Endothelial cell of umbilical vein (primary cell): Measurements from ENCODE around the gene ADSL. TPM values are rescaled to one million over a fixed set of nuclear protein-coding genes. Genes with fewer than 3 reads are reported as not detected.

Experiments used
- BruUV-seq: library from RNA; stranded (reverse); fragments of 400-500 nt; replicated peaks from 2 replicates; lab custom pipeline; 2021; lab: Mats Ljungman, UMichigan
- CTCF ChIA-PET: fragments of 300-600, 350-600 bp; sonication (Branson Sonifier 250); formaldehyde crosslinking; loops from one replicate; lab custom pipeline; 2021; ENCODE audit warnings: antibody characterized with exemption, inconsistent platforms; lab: Charles Lee
- POLR2A ChIA-PET: fragments of 300-600, 350-600 bp; sonication (Branson Sonifier 250); formaldehyde crosslinking; loops from one replicate; lab custom pipeline; 2021; ENCODE audit warnings: antibody characterized with exemption, inconsistent platforms; lab: Charles Lee
- DNase-seq: peaks from one replicate; pipeline ENCODE4 v3.0.0-alpha.2; 2011; ENCODE audit warnings: low read depth, low spot score
- FAIRE-seq: peaks from 2 replicates; lab custom pipeline; 2011; peaks lifted over from hg19 to GRCh38; lab: Jason Lieb, UNC
- H2AFZ ChIP-seq: 2 replicates; pipeline ENCODE4 v1.6.0; 2012; ENCODE audit warnings: low read depth, low read length, control low read depth, inconsistent platforms
- H3K27ac ChIP-seq: 2 replicates; pipeline ENCODE4 v1.5.1; 2011; ENCODE audit warnings: low read depth, mild to moderate bottlenecking, control low read depth, low read length, moderate library complexity; ENCODE audit not compliant: insufficient read depth
- H3K27me3 ChIP-seq, 2 experiments: 2 replicates each; pipeline versions ENCODE4 v1.6.0 to v1.6.1; 2011; ENCODE audit warnings: low read length in 2 of 2, mixed read lengths in 1 of 2; ENCODE audit not compliant: control insufficient read depth in 2 of 2, insufficient read depth in 2 of 2
- H3K36me3 ChIP-seq, 2 experiments: 2 replicates in 1 of 2; 3 replicates in 1 of 2; pipeline ENCODE4 v1.5.1; 2011; ENCODE audit warnings: low read length in 2 of 2, mild to moderate bottlenecking in 1 of 2, moderate library complexity in 1 of 2; ENCODE audit not compliant: control insufficient read depth in 2 of 2, insufficient read depth in 2 of 2; ENCODE audit errors: extremely low read depth in 1 of 2
- H3K4me1 ChIP-seq: 3 replicates; pipeline ENCODE4 v1.5.1; 2011; ENCODE audit warnings: mild to moderate bottlenecking, low read length; ENCODE audit not compliant: control insufficient read depth, insufficient read depth; ENCODE audit errors: extremely low read depth
- H3K4me2 ChIP-seq: 2 replicates; pipeline ENCODE4 v1.6.1; 2011; ENCODE audit warnings: low read length, control low read depth, mixed read lengths; ENCODE audit not compliant: insufficient read depth
- H3K4me3 ChIP-seq, 3 experiments: fragments of 200-600 bp in 1 of 3; sonication (generic), shearing (Covaris generic) in 1 of 3; replicated peaks in 1 of 3; 2 replicates each; pipeline ENCODE4 v1.5.1; 2011 to 2016; ENCODE audit warnings: control low read depth in 3 of 3, low read length in 3 of 3, mild to moderate bottlenecking in 2 of 3, inconsistent platforms in 1 of 3, low read depth in 1 of 3, moderate library complexity in 1 of 3; ENCODE audit not compliant: insufficient read depth in 1 of 3
- H3K79me2 ChIP-seq: 2 replicates; pipeline ENCODE4 v1.6.0; 2012; ENCODE audit warnings: low read length, inconsistent platforms; ENCODE audit not compliant: control insufficient read depth, insufficient read depth
- H3K9ac ChIP-seq: replicated peaks from 2 replicates; pipeline ENCODE3; 2011; ENCODE audit warnings: low read length, control low read depth; ENCODE audit not compliant: insufficient read depth; ENCODE audit errors: extremely low read depth
- H3K9me1 ChIP-seq: replicated peaks from 3 replicates; pipeline ENCODE4 v1.6.0; 2011; ENCODE audit warnings: mild to moderate bottlenecking, low read length; ENCODE audit not compliant: control insufficient read depth, insufficient read depth; ENCODE audit errors: extremely low read depth
- H3K9me3 ChIP-seq: replicated peaks from 2 replicates; pipeline ENCODE4 v1.5.1; 2012; ENCODE audit warnings: low read length, inconsistent platforms; ENCODE audit not compliant: control insufficient read depth, insufficient read depth
- H4K20me1 ChIP-seq: replicated peaks from 2 replicates; pipeline ENCODE3; 2011; ENCODE audit warnings: mild to moderate bottlenecking, low read length; ENCODE audit not compliant: control insufficient read depth, insufficient read depth; ENCODE audit errors: extremely low read depth
- EZH2 ChIP-seq: IDR thresholded peaks from 2 replicates; pipeline ENCODE4 v1.6.1; 2012; ENCODE audit warnings: borderline replicate concordance, low read depth, mild to moderate bottlenecking, moderate library complexity, low read length, inconsistent platforms; ENCODE audit not compliant: severe bottlenecking
- FOS ChIP-seq: IDR thresholded peaks from 2 replicates; pipeline ENCODE4 v1.6.1; 2011; ENCODE audit warnings: mild to moderate bottlenecking, low read length, moderate library complexity, borderline replicate concordance; ENCODE audit not compliant: insufficient read depth
- GATA2 ChIP-seq: IDR thresholded peaks from 2 replicates; pipeline ENCODE4 v1.7.0; 2011; ENCODE audit warnings: low read depth, mild to moderate bottlenecking, moderate library complexity, mixed read lengths, low read length; ENCODE audit not compliant: insufficient read length, insufficient read depth
- JUN ChIP-seq: IDR thresholded peaks from 2 replicates; pipeline ENCODE4 v1.6.1; 2011; ENCODE audit warnings: borderline replicate concordance, low read depth; ENCODE audit not compliant: insufficient read length, insufficient read depth
- MYC ChIP-seq: IDR thresholded peaks from one replicate; pipeline ENCODE4 v1.6.1; 2011; ENCODE audit warnings: mild to moderate bottlenecking, low read depth, low read length
- POLR2A ChIP-seq: IDR thresholded peaks from 2 replicates; pipeline ENCODE4 v1.6.1; 2012; ENCODE audit warnings: low read depth, mild to moderate bottlenecking, control low read depth, low read length
- POLR2AphosphoS5 ChIP-seq: IDR thresholded peaks from 2 replicates; pipeline ENCODE4 v1.6.1; 2012; ENCODE audit warnings: low read depth, mild to moderate bottlenecking, control low read depth, low read length, moderate library complexity; ENCODE audit not compliant: insufficient read depth
- dilution Hi-C: fragments of 300-500 bp; cut with MboI; formaldehyde crosslinking; loops from one replicate; pipeline ENCODE4 v1.15.0; 2019; ENCODE audit warnings: low sequenced_read_pairs; ENCODE audit not compliant: extremely low pct_ligation_motif_present
- intact Hi-C: fragments of 100-400 bp; cut with micrococcal nuclease; formaldehyde crosslinking; loops from one replicate; pipeline ENCODE4 v1.10.0; 2022
- polyA plus RNA-seq, 4 experiments: library from polyadenylated mRNA; depleted of rRNA in 3 of 4; stranded (reverse) in 3 of 4; unstranded in 1 of 4; fragments of >200 nt; gene quantifications; 2 replicates each; pipeline versions ENCODE4 v1.2.1 to v1.2.3, GENCODE V29; 2011 to 2012; ENCODE audit warnings: missing spikeins in 1 of 4
- total RNA-seq: library from RNA; stranded (reverse); gene quantifications from 2 replicates; pipeline ENCODE4 v1.2.3, GENCODE V29; 2021
- TF ChIP-seq, protein P1 (sequence below), 2 donors: IDR thresholded peaks; 1 replicate in 1 of 2; 2 replicates in 1 of 2; pipeline ENCODE4 v1.5.1; 2011; ENCODE audit warnings: low read length in 2 of 2, mild to moderate bottlenecking in 2 of 2, moderate library complexity in 2 of 2, control low read depth in 1 of 2, inconsistent platforms in 1 of 2, low read depth in 1 of 2; ENCODE audit not compliant: insufficient read depth in 1 of 2; ENCODE audit errors: extremely low read depth in 1 of 2
- TF ChIP-seq, protein P2 (sequence below): IDR thresholded peaks from 2 replicates; pipeline ENCODE4 v1.6.1; 2011; ENCODE audit not compliant: insufficient read depth, insufficient read length

Gene ADSL
- total and polyA plus RNA-seq, 2 donors (not counting 3 experiments of a cell fraction or from before 2014, with no cell fraction given) = 103 to 141 TPM

DNA sequence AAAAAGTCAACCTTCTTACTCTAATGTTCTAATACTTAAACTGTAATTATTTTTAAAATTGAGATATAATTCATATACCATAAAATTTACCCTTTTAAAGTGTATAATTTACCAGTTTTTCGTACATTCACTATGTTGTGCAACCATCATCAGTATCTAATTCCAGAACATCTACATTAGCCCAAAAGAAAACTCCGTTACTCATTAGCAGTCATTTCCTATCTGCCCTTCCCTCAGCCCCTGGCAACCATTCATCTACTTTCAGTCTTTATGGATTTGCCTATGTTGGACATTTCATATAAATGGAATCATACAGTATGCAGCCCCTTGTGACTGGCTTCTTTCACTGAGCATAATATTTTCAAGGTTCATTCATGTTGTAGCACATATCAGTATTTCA, 46.3 kb downstream of the ADSL start:
- dilution Hi-C loops = no loop called here
- peak; percentile 50 for DNase-seq
- no peak overlapping the region for H3K4me3 ChIP-seq
- H3K9me3 ChIP-seq = no peaks in the 10 kb centered on the region
- no peaks in the 10 kb centered on the region for H4K20me1 ChIP-seq
- intact Hi-C loops = no loop called here
- H3K4me1 ChIP-seq = peaks cover 20% of the 10 kb centered on the region
- peaks cover 7% of the 10 kb centered on the region for H3K79me2 ChIP-seq
- H3K27ac ChIP-seq = no peak overlapping the region
- ChIA-PET POLR2A (no interaction called here), CTCF (interaction anchor here (0.6 to 1.1 kb wide), 2 partner anchors 12 to 14 kb away, joined by 3 read pairs; no protein-coding TSS in a partner anchor)
- no peak overlapping the region for H2AFZ ChIP-seq
- H3K9ac ChIP-seq = no peak overlapping the region
- FAIRE-seq = peak; percentile 72
- TF ChIP-seq FOS = peak; percentile 59
- no peak for TF ChIP-seq JUN
- H3K27me3 ChIP-seq = no peaks in the 10 kb centered on the region
- no peak overlapping the region for H3K4me2 ChIP-seq
- no peaks in the 10 kb centered on the region for H3K9me1 ChIP-seq
- H3K36me3 ChIP-seq = no peaks in the 10 kb centered on the region
- no TSS peak for BruUV-seq

DNA sequence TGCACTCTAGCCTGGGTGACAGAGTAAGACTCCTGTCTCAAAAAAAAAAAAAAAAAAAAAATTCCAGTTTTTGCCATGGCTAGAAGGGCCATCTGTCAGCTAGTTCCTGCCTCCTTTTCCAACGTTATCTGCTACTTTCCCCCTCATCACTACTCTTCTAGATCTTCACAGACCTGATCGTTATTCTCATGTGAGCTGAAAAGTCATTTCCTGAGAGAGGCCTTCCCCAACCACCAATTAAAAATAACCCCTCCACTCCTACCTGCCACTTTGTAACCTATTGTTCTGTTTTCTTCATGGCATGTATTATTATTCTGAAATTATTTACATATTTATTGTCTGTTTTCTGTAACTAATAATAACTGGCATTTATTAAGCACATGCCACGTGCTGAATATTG, 48.3 kb downstream of the ADSL start:
- DNase-seq (no peak), FAIRE-seq (no peak)
- Histone ChIP-seq H2AFZ (no peak overlapping the region), H3K4me2 (no peak overlapping the region), H3K9me1 (no peaks in the 10 kb centered on the region), H3K4me1 (peaks cover 21% of the 10 kb centered on the region), H3K27me3 (no peaks in the 10 kb centered on the region), H4K20me1 (no peaks in the 10 kb centered on the region), H3K27ac (no peak overlapping the region), H3K4me3 (no peak overlapping the region), H3K79me2 (peaks cover 7% of the 10 kb centered on the region), H3K36me3 (no peaks in the 10 kb centered on the region), H3K9me3 (no peaks in the 10 kb centered on the region), H3K9ac (no peak overlapping the region)
- dilution Hi-C loops (no loop called here), intact Hi-C loops (no loop called here)
- no TSS peak for BruUV-seq
- POLR2A ChIA-PET = no interaction called here
- TF ChIP-seq POLR2AphosphoS5 = no peak
- TF ChIP-seq, protein P1, sequence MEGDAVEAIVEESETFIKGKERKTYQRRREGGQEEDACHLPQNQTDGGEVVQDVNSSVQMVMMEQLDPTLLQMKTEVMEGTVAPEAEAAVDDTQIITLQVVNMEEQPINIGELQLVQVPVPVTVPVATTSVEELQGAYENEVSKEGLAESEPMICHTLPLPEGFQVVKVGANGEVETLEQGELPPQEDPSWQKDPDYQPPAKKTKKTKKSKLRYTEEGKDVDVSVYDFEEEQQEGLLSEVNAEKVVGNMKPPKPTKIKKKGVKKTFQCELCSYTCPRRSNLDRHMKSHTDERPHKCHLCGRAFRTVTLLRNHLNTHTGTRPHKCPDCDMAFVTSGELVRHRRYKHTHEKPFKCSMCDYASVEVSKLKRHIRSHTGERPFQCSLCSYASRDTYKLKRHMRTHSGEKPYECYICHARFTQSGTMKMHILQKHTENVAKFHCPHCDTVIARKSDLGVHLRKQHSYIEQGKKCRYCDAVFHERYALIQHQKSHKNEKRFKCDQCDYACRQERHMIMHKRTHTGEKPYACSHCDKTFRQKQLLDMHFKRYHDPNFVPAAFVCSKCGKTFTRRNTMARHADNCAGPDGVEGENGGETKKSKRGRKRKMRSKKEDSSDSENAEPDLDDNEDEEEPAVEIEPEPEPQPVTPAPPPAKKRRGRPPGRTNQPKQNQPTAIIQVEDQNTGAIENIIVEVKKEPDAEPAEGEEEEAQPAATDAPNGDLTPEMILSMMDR (IDR thresholded peaks at IDR 0.05; ENCODE audit: extremely low read depth in 1 of 2, insufficient read depth in 1 of 2, low read depth in 1 of 2, low read length in 2 of 2) = no peak
- no peak for TF ChIP-seq JUN
- TF ChIP-seq, protein P2, sequence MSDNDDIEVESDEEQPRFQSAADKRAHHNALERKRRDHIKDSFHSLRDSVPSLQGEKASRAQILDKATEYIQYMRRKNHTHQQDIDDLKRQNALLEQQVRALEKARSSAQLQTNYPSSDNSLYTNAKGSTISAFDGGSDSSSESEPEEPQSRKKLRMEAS = no peak
- TF ChIP-seq POLR2A = no peak
- no peak for TF ChIP-seq EZH2
- no peak for TF ChIP-seq MYC
- no peak for TF ChIP-seq FOS
- TF ChIP-seq GATA2 = no peak
- CTCF ChIA-PET = interaction anchor here (0.6 kb wide), 1 partner anchor 49 kb away, joined by 5 read pairs; no protein-coding TSS in a partner anchor
